Left renal cortex interstitium (tissue), 4 donors: ENCODE data around the gene DNAJC18. TPM values are rescaled to one million over a fixed set of nuclear protein-coding genes. Genes with fewer than 3 reads are reported as not detected.
A peak's percentile ranks its signal among the peaks of the same experiment; 100 is the strongest.
"Not testable (repeated sequence)": the region's sequence is repeated elsewhere in the genome, so short reads cannot be mapped to it uniquely, and the experiment has no call there.

Experiments
- DNase-seq, 4 donors: peaks; one replicate each; pipeline ENCODE4 v3.0.0-alpha.2; 2013; ENCODE audit warnings: low read depth in 4 of 4, low spot score in 2 of 4, missing footprints in 1 of 4
- polyA plus RNA-seq, 4 donors: library from polyadenylated mRNA; unstranded; fragments of 120-200 nt; gene quantifications; one replicate each; pipeline ENCODE4 v1.2.1, GENCODE V29; 2013; ENCODE audit not compliant: insufficient read length in 4 of 4

The DNAJC18 gene
- polyA plus RNA-seq: 10 to 100 TPM; 21.5 to 29.7 (median 28.3) TPM

DNA sequence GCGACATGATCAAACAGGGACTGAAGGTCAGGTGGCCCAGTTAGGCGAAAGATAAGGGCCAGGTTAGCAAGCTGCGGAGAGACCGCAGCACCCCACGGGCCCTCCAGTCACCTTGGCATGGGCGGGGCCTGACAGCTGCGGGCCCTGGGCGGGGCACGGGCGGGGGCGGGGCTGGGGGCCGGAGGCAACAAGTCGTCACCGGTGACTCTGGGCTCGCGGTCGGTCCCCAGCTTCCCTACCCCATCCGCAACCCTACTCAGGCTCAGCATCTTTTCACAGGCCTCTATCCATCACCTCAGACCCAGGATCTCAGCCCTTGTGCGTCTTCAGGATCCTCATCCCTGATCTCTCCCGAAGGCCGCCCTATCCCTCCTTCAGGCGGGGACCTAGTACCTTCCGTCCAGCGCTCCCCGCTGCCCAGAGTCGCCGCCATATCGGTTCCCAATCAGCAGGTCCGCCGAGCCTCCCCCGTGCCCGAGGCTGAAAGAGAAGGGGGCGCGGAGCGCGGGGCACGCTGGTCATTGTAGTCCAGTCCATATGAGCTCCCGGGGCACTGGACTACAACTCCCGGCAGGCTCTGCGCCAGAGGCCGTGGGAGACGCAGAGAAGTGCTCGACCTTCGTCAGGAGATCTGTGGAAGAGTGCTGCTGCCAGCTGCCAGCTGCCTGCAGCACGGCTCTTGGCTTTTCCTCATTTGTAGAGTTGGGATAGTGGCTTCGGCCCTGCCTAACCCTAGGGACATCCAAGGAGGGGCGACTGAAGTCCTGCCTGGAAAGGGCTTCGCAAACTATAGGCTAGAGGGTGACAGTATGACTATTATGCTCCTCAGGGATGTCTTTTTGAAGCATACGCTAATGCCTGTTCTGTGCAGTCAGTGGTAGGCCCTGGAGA lies at the start of gene DNAJC18:
DNAJC18 (minus strand) TSS at position 513 of the 891 bp plus-strand sequence; CDS start at position 433, 80 bp downstream.
- DNase-seq: peak; percentile 75 to 91 (median 84)

DNA sequence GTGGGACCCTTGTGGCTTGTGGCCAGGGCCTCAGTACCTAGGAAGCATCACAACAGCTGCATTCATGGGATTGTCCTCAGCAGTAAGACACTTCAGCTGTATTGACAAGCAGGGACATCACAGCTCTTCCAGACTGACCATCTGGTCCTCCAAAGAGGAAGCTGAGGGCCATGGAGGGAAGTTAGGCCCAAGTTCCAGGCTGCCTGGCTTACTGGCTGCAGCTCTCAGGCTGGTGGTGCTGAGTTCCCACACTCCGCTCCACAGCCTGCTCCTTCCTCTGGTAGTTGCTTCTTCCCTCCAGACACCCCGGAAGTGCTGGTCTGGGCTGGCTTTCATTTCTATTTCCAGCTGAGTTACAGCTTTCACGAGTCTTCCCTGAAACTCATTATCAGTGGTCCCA lies 48.9 kb upstream of the DNAJC18 start:
- no peak for DNase-seq

DNA sequence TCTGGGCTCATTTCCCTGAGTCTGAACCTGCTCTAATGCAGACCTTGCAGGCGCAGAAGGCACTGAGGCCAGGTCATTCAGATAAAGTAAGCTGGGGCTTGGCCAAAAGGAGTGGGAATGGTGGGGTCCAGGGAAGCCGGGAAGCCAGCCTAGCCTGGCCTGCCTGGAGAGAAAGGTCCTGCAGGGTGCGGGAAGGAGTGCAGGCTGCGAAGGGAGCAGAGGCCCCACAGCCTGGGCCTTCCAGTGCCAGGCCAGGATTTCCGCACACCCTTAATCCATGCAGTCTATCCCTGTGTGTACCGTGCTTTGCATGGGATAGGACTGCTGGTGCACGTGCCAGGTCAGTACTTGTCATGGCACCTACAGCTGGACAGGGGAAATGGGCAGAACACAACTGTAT lies 46.9 kb upstream of the DNAJC18 start:
- DNase-seq: no peak

- not testable (repeated sequence) for DNase-seq
Measured at GRCh38 chr5:139482890-139483208, 43.5 kb upstream of the DNAJC18 start.

DNA sequence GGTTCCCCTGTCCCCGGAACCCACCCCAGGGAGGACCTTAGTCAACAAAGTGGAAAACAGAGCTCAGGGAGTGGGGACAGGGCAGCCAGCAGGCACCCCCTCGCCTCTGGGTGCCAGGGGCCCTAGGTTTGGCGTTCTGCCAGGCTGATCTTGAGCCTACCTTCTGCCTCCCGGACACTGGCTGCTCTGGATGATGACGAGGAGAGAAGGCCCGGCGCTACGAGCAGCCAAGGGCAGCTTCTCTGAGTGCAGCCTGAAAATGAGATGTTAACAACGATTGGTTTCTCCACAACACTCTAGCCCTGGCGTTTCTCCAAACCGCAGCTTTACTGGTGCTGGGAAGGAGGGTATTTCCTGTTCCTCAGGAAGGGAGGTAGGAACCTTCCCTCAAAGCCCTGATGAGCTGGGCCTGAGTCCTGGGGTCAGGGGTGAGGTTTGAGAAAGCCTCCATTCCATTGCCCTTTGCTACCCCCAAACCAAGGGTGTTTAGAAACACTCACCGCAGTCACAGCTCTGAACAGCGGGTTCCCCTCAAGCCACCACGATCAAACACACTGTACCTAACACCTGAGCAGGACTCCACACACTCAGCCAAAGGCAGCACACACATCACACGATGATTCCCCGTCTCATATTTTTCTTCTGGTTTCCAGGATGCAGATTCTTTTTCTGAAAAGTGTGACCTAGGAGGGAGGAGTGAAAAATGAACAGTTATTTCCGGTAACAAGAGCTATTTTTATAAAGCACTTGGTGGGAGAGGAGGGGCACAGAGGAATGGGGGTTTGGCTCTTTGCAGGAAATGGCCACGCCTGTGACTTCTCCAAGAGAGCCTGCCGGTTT lies 42.9 kb upstream of the DNAJC18 start, which contains the start of gene STING1:
STING1 (minus strand) TSS at position 709 of the 840 bp plus-strand sequence. CDS start 1,054 bp downstream, outside the sequence.
- DNase-seq: peak in 3 of 4 donors; percentile 46 to 79 (median 60)

GRCh38 chr5:139481580-139482049 lies 42.3 kb upstream of the DNAJC18 start:
- DNase-seq: no peak

DNA sequence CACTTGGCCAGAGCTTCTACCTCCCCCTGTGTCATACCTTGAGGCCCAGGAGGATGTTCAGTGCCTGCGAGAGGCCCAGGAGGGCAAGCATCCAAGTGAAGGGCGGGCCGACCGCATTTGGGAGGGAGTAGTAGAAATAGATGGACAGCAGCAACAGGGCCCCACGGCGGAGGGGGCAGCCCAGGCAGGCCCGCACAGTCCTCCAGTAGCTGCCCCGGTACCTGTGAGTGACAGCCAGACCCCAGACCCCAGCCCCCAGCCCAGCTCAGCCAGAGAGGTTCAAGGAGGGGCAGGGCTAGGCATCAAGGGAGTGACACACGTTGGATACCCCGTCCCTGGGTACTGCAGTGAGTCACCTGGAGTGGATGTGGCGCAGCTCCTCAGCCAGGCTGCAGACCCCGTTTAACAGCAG lies 41.8 kb upstream of the DNAJC18 start:
- DNase-seq: no peak

- DNase-seq: not testable (repeated sequence)
Measured at GRCh38 chr5:139479729-139480128, 40.4 kb upstream of the DNAJC18 start.

- DNase-seq: not testable (repeated sequence)
Measured at GRCh38 chr5:139478657-139479423, 39.5 kb upstream of the DNAJC18 start.

DNA sequence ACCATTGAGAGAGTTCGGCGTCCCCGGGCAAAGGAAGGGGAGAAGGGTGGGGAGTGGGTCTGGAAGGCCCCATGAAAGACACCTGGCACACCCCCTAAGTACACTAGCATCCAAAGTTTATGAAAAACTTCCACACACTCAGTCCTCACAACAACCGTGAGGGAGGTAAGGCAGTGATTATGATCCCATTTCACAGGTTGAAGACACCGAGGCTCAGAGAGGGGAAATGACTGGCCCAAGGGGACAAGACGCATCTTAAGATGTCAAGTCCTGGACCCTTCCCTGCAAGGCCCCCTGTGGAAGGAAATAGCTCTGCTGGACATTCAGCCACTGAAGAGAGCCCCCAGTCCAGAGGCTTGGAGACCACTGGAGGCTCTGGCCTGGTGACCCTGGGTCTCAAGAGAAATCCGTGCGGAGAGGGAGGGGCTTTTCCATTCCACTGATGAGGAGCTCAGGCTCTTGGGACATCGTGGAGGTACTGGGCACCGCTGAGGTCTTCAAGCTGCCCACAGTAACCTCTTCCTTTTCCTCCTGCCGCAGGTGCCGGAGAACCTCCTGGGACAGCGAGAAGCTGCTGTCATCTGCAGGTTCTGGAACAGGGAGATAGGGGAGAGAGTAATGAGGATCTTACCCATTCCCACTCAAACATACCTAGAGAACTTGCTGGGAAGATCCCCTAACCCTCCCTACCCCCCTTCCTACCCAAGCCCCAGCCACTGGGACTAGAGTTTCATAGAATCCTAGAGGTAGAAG lies 36.7 kb upstream of the DNAJC18 start:
- DNase-seq: no peak

DNA sequence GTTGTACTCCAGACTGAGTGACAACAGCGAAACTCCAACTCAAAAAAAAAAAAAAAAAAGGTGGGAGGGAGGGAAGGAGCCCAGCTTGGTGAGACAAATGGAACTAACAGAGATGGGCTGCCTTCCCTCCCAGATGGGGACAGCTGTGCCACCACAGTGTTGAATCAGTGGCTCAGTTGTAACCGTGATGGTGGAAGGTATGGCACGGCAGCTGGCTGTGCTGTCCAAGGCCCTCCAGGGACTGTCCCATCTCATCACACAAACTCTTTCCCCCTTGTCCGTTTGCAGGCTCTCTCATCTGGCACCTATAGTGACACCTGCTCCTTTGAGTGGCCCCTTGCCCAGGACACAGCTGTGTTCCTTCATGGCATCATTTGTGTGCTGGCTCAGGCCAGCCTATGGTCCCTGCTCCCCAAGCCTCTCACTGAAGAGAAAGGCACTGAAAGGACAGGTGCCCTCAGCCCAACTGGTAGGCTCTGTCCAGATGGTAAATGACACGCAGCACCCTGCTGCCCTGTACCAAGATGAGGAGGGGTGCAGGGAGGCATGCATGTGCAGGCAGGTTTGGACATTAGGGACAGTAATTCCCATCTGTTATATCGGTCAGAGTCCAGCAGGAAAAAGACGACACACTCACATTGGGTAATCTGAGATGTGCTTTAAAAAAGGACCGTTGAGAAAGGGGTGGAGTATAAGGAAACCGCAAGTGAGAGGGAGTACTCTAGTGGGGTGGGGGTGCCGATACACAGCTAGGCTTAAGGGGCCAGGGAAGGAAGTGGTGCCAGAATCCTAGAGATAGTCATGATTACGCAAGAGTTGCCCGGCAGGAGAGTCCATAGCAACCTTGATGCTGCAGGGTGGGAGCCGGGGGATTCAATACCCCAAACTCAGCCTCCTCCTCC lies 35.8 kb upstream of the DNAJC18 start:
- no peak for DNase-seq

- no peak for DNase-seq
Measured at GRCh38 chr5:139473565-139473964, 34.2 kb upstream of the DNAJC18 start.

DNA sequence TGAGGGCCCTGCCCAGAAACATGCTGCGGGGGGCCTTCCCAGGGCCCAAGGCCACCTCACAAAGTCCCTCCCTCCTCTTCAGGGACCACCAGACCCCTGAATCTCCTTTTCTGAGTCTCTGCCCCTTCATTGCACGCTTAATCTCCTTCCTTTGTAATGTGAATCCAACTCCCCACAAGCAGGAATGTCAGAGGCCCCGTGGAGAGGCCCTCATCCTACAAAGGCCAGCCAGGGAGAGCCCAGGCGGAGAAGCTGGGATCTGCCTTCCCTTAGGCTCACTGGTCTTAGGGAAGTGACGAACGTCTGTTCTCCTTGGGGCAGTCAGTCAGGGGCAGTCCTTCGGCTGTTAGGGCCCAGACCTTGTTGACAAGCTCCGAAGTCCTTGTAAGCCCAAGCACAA lies 33.8 kb upstream of the DNAJC18 start:
- peak in 2 of 4 donors; percentile 34 for DNase-seq

DNA sequence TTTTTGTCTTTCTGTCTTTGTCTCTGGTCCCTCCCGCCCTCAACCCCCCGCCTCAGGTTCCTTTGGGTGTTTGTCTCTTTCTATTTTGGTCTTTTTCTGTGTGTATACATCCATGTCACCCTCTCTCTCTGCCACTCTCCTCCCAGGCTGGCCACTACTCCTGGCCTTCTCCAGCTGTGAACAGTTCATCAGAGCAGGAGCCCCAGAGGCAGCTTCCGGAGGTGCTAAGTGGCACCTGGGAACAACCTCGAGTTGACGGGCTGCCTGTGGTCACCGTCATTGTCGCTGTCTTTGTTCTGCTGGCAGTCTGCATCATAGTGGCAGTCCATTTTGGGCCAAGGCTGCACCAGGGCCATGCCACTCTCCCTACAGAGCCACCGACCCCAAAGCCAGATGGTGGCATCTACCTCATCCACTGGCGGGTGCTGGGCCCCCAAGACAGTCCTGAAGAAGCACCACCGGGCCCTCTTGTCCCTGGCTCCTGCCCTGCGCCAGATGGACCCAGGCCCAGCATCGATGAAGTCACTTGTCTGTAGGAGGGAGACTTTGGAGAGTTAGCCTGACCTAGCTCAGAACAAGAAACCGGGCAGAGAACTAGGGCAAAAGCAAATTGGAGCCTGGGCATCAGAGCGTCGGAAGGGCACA lies 33.2 kb upstream of the DNAJC18 start:
- no peak for DNase-seq

DNA sequence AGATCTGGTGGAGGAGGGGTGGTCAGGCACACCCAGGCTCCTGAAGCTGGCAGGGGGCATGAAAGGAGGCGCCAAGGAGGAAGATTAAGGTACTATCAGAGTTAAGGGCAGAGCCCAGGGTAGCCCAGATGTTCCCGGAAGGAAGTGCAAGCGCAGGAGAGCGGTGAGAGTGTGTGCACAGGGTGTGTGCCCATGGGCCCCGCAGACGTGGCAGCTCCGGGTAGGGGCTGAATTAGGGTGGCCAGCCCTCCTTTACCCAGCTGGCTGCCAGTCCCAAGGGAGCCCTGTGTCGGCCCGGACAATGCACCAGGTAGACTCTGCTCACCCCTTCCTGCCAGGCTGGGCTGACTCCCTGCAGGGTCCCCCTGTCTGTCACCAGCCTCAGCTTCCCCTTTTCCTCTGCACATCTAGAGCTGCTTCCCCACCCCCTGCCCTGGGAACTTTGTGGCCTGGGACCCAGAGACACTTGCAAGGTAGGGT lies 31.5 kb upstream of the DNAJC18 start, which contains the start of gene SMIM33:
SMIM33 (plus strand) TSS at position 184 of the 480 bp plus-strand sequence; CDS start at position 302, 118 bp downstream.
- no peak for DNase-seq

DNA sequence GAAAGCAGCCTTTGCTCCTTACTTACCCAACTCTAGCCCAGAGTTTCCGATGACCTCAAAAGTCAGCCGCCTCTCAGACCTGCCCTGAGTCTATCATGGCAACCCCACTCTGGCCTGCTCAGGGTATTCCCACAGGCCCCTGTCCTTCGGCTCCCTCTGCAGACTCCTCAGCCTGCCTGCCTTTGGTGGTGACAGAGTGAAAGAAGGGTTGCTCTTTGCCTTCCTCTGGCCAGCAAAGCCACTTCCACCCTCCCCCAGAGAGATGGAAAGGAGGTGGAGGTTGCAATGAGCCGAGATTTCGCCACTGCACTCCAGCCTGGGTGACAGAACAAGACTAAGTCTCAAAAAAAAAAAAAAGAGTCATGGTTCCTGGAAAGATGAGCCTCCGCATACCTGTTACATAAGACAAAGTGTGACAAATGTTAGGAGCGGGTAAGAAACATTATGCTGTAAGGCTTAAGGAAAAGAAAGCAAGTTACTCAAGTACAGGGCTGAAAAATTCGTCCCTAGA lies 29.2 kb upstream of the DNAJC18 start:
- no peak for DNase-seq

DNA sequence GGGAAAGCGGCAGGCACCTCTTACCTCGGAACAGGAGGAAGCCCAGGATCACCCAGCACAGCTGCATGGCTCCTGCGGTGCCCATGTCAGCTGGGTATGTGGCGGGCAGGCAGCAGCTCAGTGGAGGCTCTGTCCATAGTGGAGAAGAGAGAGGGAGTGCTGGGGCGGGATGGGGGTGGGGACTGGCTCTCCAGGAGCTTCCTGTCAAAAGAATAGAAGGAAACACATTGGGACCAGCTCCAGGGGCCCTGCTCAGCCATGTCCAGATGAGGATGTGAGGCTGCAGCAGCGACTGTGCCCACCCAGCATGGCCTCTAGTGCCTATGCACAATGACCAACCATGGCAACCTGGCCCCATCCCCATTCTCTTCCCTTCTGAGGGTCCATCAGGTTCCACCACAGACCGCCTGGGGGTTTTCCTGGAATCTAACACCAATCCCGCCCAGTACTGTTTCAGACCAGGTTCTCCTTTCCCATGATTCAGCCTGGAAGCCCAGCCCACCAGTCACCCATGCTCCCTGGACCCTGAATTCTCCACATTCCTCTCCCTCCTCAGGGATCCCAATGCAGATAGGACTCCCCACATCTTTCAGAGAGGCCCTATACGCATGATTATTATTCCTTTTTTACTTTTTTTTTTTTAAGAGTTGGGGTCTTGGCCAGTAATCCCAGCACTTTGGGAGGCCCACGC lies 23.4 kb upstream of the DNAJC18 start, which contains the start of gene ECSCR:
ECSCR (minus strand) TSS at position 158 of the 691 bp plus-strand sequence; CDS start at position 85, 73 bp downstream.
- DNase-seq: no peak
